Bronchial epithelial cell (primary cell): ENCODE measurements around the gene CHST11. TPM values are rescaled to one million over a fixed set of nuclear protein-coding genes. Genes with fewer than 3 reads are reported as not detected.

ENCODE experiments used
- DNase-seq: peaks from one replicate; pipeline ENCODE4 v3.0.0-alpha.2; 2010; ENCODE audit warnings: low read depth
- FAIRE-seq: peaks from 2 replicates; lab custom pipeline; 2011; peaks lifted over from hg19 to GRCh38; lab: Jason Lieb, UNC
- H3K27me3 ChIP-seq: 2 replicates; pipeline ENCODE4 v1.5.1; 2011; ENCODE audit warnings: low read length; ENCODE audit not compliant: control insufficient read depth, insufficient read depth
- H3K36me3 ChIP-seq: 2 replicates; pipeline ENCODE4 v1.5.1; 2011; ENCODE audit warnings: low read length; ENCODE audit not compliant: control insufficient read depth, insufficient read depth
- H3K4me3 ChIP-seq: 2 replicates; pipeline ENCODE4 v1.5.1; 2011; ENCODE audit warnings: mild to moderate bottlenecking, low read depth, low read length, control low read depth
- total RNA-seq: library from RNA; depleted of rRNA; stranded (reverse); fragments of >200 nt; gene quantifications from 2 replicates; pipeline ENCODE4 v1.2.1, GENCODE V29; 2014
- TF ChIP-seq, protein P1 (sequence below): IDR thresholded peaks from 2 replicates; pipeline ENCODE4 v1.5.1; 2011; ENCODE audit warnings: mild to moderate bottlenecking, moderate library complexity, low read length, control low read depth, inconsistent platforms; ENCODE audit not compliant: insufficient read depth, severe bottlenecking

Gene CHST11
- total RNA-seq, 1 donor from 2014 or later, result 7.9 TPM

GRCh38 chr12:104643819-104644669 is 187.3 kb downstream of the CHST11 start:
- H3K36me3 ChIP-seq, result peaks cover 1% of the 10 kb centered on the region
- FAIRE-seq (no peak), DNase-seq (no peak)
- TF ChIP-seq, protein P1, sequence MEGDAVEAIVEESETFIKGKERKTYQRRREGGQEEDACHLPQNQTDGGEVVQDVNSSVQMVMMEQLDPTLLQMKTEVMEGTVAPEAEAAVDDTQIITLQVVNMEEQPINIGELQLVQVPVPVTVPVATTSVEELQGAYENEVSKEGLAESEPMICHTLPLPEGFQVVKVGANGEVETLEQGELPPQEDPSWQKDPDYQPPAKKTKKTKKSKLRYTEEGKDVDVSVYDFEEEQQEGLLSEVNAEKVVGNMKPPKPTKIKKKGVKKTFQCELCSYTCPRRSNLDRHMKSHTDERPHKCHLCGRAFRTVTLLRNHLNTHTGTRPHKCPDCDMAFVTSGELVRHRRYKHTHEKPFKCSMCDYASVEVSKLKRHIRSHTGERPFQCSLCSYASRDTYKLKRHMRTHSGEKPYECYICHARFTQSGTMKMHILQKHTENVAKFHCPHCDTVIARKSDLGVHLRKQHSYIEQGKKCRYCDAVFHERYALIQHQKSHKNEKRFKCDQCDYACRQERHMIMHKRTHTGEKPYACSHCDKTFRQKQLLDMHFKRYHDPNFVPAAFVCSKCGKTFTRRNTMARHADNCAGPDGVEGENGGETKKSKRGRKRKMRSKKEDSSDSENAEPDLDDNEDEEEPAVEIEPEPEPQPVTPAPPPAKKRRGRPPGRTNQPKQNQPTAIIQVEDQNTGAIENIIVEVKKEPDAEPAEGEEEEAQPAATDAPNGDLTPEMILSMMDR, result no peak
- H3K27me3 ChIP-seq, result no peaks in the 10 kb centered on the region
- no peak overlapping the region for H3K4me3 ChIP-seq

DNA sequence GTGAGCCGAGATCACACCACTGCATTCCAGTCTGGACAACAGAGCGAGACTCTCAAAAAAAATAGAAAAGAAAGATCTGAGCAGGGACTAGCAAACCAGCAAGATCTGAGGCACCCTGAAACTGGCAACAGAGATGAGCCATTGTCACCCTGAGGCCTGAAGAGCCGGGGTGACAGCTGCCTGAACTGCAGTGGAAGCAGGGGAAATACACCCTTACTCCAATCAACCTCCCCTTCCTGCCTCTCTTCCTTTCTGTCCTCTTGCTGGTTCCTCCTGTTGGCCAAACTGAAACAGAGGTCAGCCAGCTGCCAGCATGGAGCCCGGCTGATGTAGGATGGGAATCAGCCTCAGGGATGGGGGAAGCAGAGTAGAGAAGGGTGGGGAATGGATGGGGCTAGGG is 192.0 kb downstream of the CHST11 start:
- DNase-seq (no peak), FAIRE-seq (no peak)
- no peaks in the 10 kb centered on the region for H3K27me3 ChIP-seq
- TF ChIP-seq, protein P1, result no peak
- H3K4me3 ChIP-seq, result no peak overlapping the region
- peaks cover 2% of the 10 kb centered on the region for H3K36me3 ChIP-seq

DNA sequence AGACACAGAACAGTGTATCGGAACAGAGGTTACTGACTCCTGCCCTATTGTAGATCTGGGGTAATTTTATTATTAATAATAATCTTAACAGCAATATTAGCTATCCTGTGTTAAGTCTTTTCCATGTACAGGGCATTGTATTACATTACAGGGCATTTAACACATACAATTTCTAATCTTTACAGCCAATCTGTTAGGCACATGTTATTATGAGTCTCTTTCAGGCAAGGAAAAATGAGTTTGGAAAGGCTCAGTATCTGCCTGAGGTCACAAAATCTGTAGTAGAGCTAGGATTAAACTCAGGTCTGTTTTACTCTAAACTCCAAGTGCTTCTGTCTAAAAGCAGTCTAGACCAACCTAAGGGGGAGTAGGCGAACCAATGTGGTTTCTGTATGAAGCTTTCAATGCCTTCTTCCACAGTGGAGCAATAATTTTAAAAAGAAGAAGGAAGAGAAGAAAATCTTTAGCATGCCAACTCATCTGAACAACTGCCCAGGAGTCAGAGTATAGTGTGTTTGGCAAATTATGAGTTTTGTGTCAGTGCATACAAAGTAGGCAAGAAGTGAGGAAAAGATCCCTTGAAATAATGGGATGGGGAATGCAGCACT is 192.6 kb downstream of the CHST11 start:
- TF ChIP-seq, protein P1, result no peak
- no peaks in the 10 kb centered on the region for H3K27me3 ChIP-seq
- peaks cover 2% of the 10 kb centered on the region for H3K36me3 ChIP-seq
- DNase-seq (no peak), FAIRE-seq (no peak)
- no peak overlapping the region for H3K4me3 ChIP-seq

DNA sequence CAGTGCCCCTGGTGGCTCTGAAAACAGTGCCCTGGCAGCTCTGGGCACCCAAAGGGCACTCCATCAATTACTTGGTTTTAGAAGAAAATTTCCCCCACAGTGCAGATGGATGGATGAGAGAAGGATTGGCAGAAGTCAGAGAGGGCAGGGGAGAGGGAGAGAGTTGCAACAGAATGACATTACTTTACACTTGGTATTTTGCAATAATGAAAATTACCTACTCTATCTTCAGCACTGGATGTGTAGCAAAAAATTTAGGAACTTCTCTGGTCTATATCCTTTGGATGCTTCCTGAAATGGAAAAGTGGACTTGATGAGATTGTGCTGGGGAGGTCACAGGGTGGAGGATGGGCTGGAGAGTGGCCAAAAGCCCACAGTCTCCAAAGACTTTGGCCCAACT is 193.2 kb downstream of the CHST11 start:
- no peaks in the 10 kb centered on the region for H3K27me3 ChIP-seq
- TF ChIP-seq, protein P1, result no peak
- H3K4me3 ChIP-seq, result no peak overlapping the region
- FAIRE-seq, result no peak
- no peak for DNase-seq
- peaks cover 2% of the 10 kb centered on the region for H3K36me3 ChIP-seq

GRCh38 chr12:104650541-104650940 is 193.8 kb downstream of the CHST11 start:
- Histone ChIP-seq H3K27me3 (no peaks in the 10 kb centered on the region), H3K36me3 (peaks cover 2% of the 10 kb centered on the region), H3K4me3 (no peak overlapping the region)
- DNase-seq (no peak), FAIRE-seq (no peak)
- TF ChIP-seq, protein P1, result no peak
